SK-N-SH (cell line): ENCODE data around the gene SLCO4A1. TPM values are rescaled to one million over a fixed set of nuclear protein-coding genes. Genes with fewer than 3 reads are reported as not detected.

Experiments used
- CTCF ChIA-PET: fragments of 300-600, 350-600 bp; formaldehyde crosslinking; extraction: SDS; loops from one replicate; lab custom pipeline; 2021; lab: Yijun Ruan, JAX
- POLR2A ChIA-PET: fragments of 350-600 bp; sonication (Branson Sonifier 250); formaldehyde crosslinking; extraction: SDS; loops from one replicate; lab custom pipeline; 2020; ENCODE audit warnings: antibody characterized with exemption, inconsistent platforms; lab: Yijun Ruan, JAX
- DNase-seq: peaks from one replicate; pipeline ENCODE4 v3.0.0; 2012
- H2AFZ ChIP-seq: fragments of 200-600 bp; sonication (generic); 2 replicates; pipeline ENCODE4 v1.8.1; 2016; ENCODE audit warnings: antibody characterized with exemption, mild to moderate bottlenecking, low read depth
- H3F3A ChIP-seq: fragments of 200-600 bp; sonication (generic); replicated peaks from 2 replicates; pipeline ENCODE3; 2016; ENCODE audit warnings: antibody characterized with exemption, mild to moderate bottlenecking; ENCODE audit not compliant: insufficient read depth
- H3K27ac ChIP-seq, 2 experiments: fragments of 200-500 bp in 1 of 2; fragments of 200-600 bp in 1 of 2; sonication (Bioruptor generic) in 1 of 2; sonication (generic), shearing (Covaris generic) in 1 of 2; 2 replicates each; pipeline versions ENCODE4 v1.5.1 to v1.6.1; 2014 to 2016; ENCODE audit warnings: low read depth in 2 of 2, inconsistent platforms in 1 of 2, low read length in 1 of 2, mild to moderate bottlenecking in 1 of 2, mixed read lengths in 1 of 2
- H3K27me3 ChIP-seq: fragments of 200-600 bp; sonication (generic), shearing (Covaris generic); 2 replicates; pipeline ENCODE4 v1.6.1; 2016; ENCODE audit warnings: mixed run types; ENCODE audit not compliant: insufficient read depth
- H3K36me3 ChIP-seq, 2 experiments: fragments of 200-500 bp in 1 of 2; fragments of 200-600 bp in 1 of 2; sonication (Bioruptor generic) in 1 of 2; sonication (generic) in 1 of 2; replicated peaks in 1 of 2; 2 replicates each; pipeline versions ENCODE3 to v1.5.1; 2014 to 2016; ENCODE audit warnings: low read length in 1 of 2, mild to moderate bottlenecking in 1 of 2; ENCODE audit not compliant: insufficient read depth in 2 of 2, control insufficient read depth in 1 of 2
- H3K4me1 ChIP-seq, 2 experiments: fragments of 200-500 bp in 1 of 2; fragments of 200-600 bp in 1 of 2; sonication (Bioruptor generic) in 1 of 2; sonication (generic), shearing (Covaris generic) in 1 of 2; 2 replicates each; pipeline versions ENCODE4 v1.5.1 to v1.6.1; 2014 to 2016; ENCODE audit warnings: low read depth in 1 of 2, low read length in 1 of 2, mixed run types in 1 of 2; ENCODE audit not compliant: insufficient read depth in 2 of 2, control insufficient read depth in 1 of 2
- H3K4me2 ChIP-seq: fragments of 200-600 bp; sonication (generic), shearing (Covaris generic); 2 replicates; pipeline ENCODE4 v1.6.1; 2017; ENCODE audit warnings: mixed run types
- H3K4me3 ChIP-seq, 2 experiments: fragments of 200-500 bp in 1 of 2; fragments of 200-600 bp in 1 of 2; sonication (Bioruptor generic) in 1 of 2; sonication (generic), shearing (Covaris generic) in 1 of 2; 2 replicates each; pipeline versions ENCODE4 v1.5.1 to v1.8.1; 2014 to 2016; ENCODE audit warnings: low read depth in 2 of 2, inconsistent platforms in 1 of 2, low read length in 1 of 2, mild to moderate bottlenecking in 1 of 2, mixed read lengths in 1 of 2, moderate library complexity in 1 of 2
- H3K79me2 ChIP-seq: fragments of 200-600 bp; sonication (generic); 2 replicates; pipeline ENCODE4 v1.8.1; 2017; ENCODE audit warnings: mild to moderate bottlenecking; ENCODE audit not compliant: insufficient read depth
- H3K9ac ChIP-seq: fragments of 200-600 bp; sonication (generic); 2 replicates; pipeline ENCODE4 v1.6.1; 2017; ENCODE audit warnings: mixed run types
- H3K9me2 ChIP-seq: fragments of 200-600 bp; sonication (generic); 2 replicates; pipeline ENCODE4 v1.6.1; 2017; ENCODE audit warnings: mixed run types
- H3K9me3 ChIP-seq: fragments of 200-600 bp; sonication (generic); 2 replicates; pipeline ENCODE4 v1.6.1; 2017; ENCODE audit warnings: mixed run types, mild to moderate bottlenecking, moderate library complexity
- H4K20me1 ChIP-seq: fragments of 200-600 bp; sonication (generic); 2 replicates; pipeline ENCODE4 v1.6.1; 2017; ENCODE audit warnings: mild to moderate bottlenecking, mixed run types; ENCODE audit not compliant: insufficient read depth
- EZH2phosphoT487 ChIP-seq: fragments of 200-600 bp; sonication (generic); IDR thresholded peaks from 2 replicates; pipeline ENCODE4 v1.6.1; 2017; ENCODE audit warnings: low read depth, mixed run types, mild to moderate bottlenecking, antibody characterized with exemption, moderate library complexity, borderline replicate concordance
- JUND ChIP-seq: IDR thresholded peaks from 2 replicates; pipeline ENCODE4 v1.4.0; 2012
- RFX5 ChIP-seq: IDR thresholded peaks from 2 replicates; pipeline ENCODE4 v1.6.1; 2012; ENCODE audit warnings: mild to moderate bottlenecking, improper control_type of control experiment, low read length
- TAF1 ChIP-seq: IDR thresholded peaks from 2 replicates; pipeline ENCODE4 v1.6.1; 2012; ENCODE audit warnings: low read depth, mild to moderate bottlenecking, low read length, moderate library complexity, borderline replicate concordance
- TCF12 ChIP-seq: IDR thresholded peaks from 2 replicates; pipeline ENCODE4 v1.4.0; 2012
- YY1 ChIP-seq: IDR thresholded peaks from 2 replicates; pipeline ENCODE4 v1.4.0; 2012; ENCODE audit warnings: low read depth, mild to moderate bottlenecking
- WGBS: methylation state at CpG from one replicate; pipeline ENCODE4 v1.1.6; 2017; ENCODE audit warnings: low lambda C conversion rate; 5-methylcytosine and 5-hydroxymethylcytosine counted together
- polyA plus RNA-seq, 3 experiments: library from polyadenylated mRNA; depleted of rRNA; stranded (reverse); fragments of >200 nt; gene quantifications; 2 replicates each; pipeline ENCODE4 v1.2.3, GENCODE V29; 2012
- TF ChIP-seq, protein P1 (sequence below): fragments of 150-350 bp; IDR thresholded peaks from 2 replicates; pipeline ENCODE4 v1.6.1; 2016; ENCODE audit warnings: mild to moderate bottlenecking, low read depth, low read length
- TF ChIP-seq, protein P2 (sequence below): fragments of 150-350 bp; IDR thresholded peaks from 2 replicates; pipeline ENCODE4 v1.6.1; 2017; ENCODE audit warnings: antibody characterized with exemption, low read length, low read depth, borderline replicate concordance
- TF ChIP-seq, protein P3 (sequence below): IDR thresholded peaks from 2 replicates; pipeline ENCODE4 v1.4.0; 2012; ENCODE audit warnings: low read depth, borderline replicate concordance

The SLCO4A1 gene
- polyA plus RNA-seq, 1 of the 3 experiments (the other 2 are of a cell fraction), result 0.33 TPM

DNA sequence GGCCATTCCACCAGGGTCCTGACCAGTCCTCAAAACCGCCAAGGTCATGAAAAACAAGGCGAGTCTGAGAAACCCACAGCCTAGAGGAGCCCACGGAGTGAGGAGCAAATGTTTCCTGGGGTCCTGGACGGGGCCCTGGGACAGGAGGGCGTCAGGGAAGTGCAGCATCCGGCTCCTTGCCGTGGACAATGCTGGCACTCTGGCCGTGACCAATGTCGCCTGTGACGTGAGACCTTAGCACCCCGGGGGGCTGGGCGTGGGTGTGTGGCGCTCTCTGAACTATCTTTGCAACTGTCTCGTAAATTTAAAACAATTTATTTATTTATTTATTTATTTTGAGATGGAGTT is 34.1 kb upstream of the SLCO4A1 start:
- H3K4me1 ChIP-seq, result peaks cover 3 to 13% of the 10 kb centered on the region in 2 experiments; a peak in 3 of 4 replicates

DNA sequence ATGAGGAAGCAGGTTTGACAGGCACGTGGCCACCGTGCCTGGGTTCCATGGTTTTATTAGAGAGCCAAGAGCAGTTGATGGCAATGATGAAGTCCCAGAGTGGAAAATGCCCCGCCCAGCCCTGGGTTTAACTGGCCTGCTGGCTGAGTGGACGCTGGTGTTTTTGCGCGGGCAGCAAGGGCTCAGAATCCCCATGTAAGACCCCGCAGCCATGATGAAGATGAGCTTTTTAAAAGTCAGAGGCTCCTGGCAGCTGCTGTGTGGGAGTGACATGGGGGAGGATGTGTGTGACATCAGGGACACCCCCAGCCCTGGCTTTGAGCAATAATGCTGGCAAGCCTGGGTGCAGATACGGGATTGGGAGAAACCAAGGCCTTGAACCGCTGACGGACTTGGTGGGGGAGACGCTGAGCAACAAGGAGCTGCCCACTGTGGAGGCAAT is 33.0 kb upstream of the SLCO4A1 start:
- CTCF ChIA-PET, result interaction anchor here (1.0 to 2.6 kb wide), 3 partner anchors 31 to 200 kb away, joined by 3 to 20 read pairs (median 4); no protein-coding TSS in a partner anchor
- H3K27ac ChIP-seq, result no peak overlapping the region
- TF ChIP-seq RFX5 (no peak), EZH2phosphoT487 (no peak)
- TF ChIP-seq, all 33 proteins: peak for 0
- H2AFZ ChIP-seq, result no peak overlapping the region
- no peak overlapping the region for H3K4me2 ChIP-seq
- DNase-seq, result no peak
- H3K4me3 ChIP-seq, result no peak overlapping the region
- H3K9me3 ChIP-seq, result no peaks in the 10 kb centered on the region
- no peaks in the 10 kb centered on the region for H3K36me3 ChIP-seq
- POLR2A ChIA-PET, result no interaction called here
- no peaks in the 10 kb centered on the region for H3K27me3 ChIP-seq
- H3K4me1 ChIP-seq, result peaks cover 0 to 10% of the 10 kb centered on the region in 2 experiments; a peak in 1 of 4 replicates
- no peak overlapping the region for H3K9ac ChIP-seq
- H3K9me2 ChIP-seq, result no peaks in the 10 kb centered on the region
- H3K79me2 ChIP-seq, result no peaks in the 10 kb centered on the region
- 83% methylated on average over 11 of the region's 11 CpGs for WGBS
- H4K20me1 ChIP-seq, result no peaks in the 10 kb centered on the region
- no peaks in the 10 kb centered on the region for H3F3A ChIP-seq

More for the DNA sequence above, 34.1 kb upstream of the SLCO4A1 start:
- CTCF ChIA-PET, result interaction anchor here (1.5 to 4.6 kb wide), 3 partner anchors 9 to 108 kb away, joined by 3 to 38 read pairs (median 20); no protein-coding TSS in a partner anchor
- no peak overlapping the region for H2AFZ ChIP-seq
- H3K27me3 ChIP-seq, result no peaks in the 10 kb centered on the region
- WGBS, result 78% methylated on average over 13 of the region's 14 CpGs
- no peak for DNase-seq
- no peaks in the 10 kb centered on the region for H3K9me3 ChIP-seq
- H3K9me2 ChIP-seq, result no peaks in the 10 kb centered on the region
- H3K27ac ChIP-seq, result no peak overlapping the region
- no peaks in the 10 kb centered on the region for H3F3A ChIP-seq
- H3K4me3 ChIP-seq, result no peak overlapping the region
- H3K36me3 ChIP-seq, result no peaks in the 10 kb centered on the region
- H4K20me1 ChIP-seq, result no peaks in the 10 kb centered on the region
- TF ChIP-seq TCF12 (no peak), YY1 (no peak), TAF1 (no peak), JUND (no peak)
- TF ChIP-seq, protein P1, sequence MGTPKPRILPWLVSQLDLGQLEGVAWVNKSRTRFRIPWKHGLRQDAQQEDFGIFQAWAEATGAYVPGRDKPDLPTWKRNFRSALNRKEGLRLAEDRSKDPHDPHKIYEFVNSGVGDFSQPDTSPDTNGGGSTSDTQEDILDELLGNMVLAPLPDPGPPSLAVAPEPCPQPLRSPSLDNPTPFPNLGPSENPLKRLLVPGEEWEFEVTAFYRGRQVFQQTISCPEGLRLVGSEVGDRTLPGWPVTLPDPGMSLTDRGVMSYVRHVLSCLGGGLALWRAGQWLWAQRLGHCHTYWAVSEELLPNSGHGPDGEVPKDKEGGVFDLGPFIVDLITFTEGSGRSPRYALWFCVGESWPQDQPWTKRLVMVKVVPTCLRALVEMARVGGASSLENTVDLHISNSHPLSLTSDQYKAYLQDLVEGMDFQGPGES, result no peak
- TF ChIP-seq, protein P2, sequence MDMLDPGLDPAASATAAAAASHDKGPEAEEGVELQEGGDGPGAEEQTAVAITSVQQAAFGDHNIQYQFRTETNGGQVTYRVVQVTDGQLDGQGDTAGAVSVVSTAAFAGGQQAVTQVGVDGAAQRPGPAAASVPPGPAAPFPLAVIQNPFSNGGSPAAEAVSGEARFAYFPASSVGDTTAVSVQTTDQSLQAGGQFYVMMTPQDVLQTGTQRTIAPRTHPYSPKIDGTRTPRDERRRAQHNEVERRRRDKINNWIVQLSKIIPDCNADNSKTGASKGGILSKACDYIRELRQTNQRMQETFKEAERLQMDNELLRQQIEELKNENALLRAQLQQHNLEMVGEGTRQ, result no peak
- TF ChIP-seq, protein P3, sequence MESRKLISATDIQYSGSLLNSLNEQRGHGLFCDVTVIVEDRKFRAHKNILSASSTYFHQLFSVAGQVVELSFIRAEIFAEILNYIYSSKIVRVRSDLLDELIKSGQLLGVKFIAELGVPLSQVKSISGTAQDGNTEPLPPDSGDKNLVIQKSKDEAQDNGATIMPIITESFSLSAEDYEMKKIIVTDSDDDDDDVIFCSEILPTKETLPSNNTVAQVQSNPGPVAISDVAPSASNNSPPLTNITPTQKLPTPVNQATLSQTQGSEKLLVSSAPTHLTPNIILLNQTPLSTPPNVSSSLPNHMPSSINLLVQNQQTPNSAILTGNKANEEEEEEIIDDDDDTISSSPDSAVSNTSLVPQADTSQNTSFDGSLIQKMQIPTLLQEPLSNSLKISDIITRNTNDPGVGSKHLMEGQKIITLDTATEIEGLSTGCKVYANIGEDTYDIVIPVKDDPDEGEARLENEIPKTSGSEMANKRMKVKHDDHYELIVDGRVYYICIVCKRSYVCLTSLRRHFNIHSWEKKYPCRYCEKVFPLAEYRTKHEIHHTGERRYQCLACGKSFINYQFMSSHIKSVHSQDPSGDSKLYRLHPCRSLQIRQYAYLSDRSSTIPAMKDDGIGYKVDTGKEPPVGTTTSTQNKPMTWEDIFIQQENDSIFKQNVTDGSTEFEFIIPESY, result no peak
- TF ChIP-seq, all 33 proteins: peak for 0
- Histone ChIP-seq H3K9ac (no peak overlapping the region), H3K79me2 (no peaks in the 10 kb centered on the region), H3K4me2 (no peak overlapping the region)
- POLR2A ChIA-PET, result no interaction called here
